ENCODE data around the gene HIVEP1. TPM values are rescaled to one million over a fixed set of nuclear protein-coding genes. Genes with fewer than 3 reads are reported as not detected.

Gene HIVEP1
- total RNA-seq, 1 experiment from 2014 or later, result 24.3 TPM

- TF ChIP-seq, protein P1, sequence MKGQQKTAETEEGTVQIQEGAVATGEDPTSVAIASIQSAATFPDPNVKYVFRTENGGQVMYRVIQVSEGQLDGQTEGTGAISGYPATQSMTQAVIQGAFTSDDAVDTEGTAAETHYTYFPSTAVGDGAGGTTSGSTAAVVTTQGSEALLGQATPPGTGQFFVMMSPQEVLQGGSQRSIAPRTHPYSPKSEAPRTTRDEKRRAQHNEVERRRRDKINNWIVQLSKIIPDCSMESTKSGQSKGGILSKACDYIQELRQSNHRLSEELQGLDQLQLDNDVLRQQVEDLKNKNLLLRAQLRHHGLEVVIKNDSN (CRISPR knock-in tag; IDR thresholded peaks at IDR 0.05), result no peak
- no peak for TF ChIP-seq TCF7 (CRISPR knock-in tag; IDR thresholded peaks at IDR 0.05; ENCODE audit: low read depth)
- TF ChIP-seq GTF2I (CRISPR knock-in tag; conservative IDR thresholded peaks at IDR 0.05), result no peak
- no peak for TF ChIP-seq GABPB1 (CRISPR knock-in tag; IDR thresholded peaks at IDR 0.05)
- TF ChIP-seq JUN (CRISPR knock-in tag; IDR thresholded peaks at IDR 0.05), result no peak
- TF ChIP-seq EMX1 (CRISPR knock-in tag; IDR thresholded peaks at IDR 0.05), result no peak
- no peak for TF ChIP-seq NR2C2 (CRISPR knock-in tag; IDR thresholded peaks at IDR 0.05)
- TF ChIP-seq RELA (CRISPR knock-in tag; IDR thresholded peaks at IDR 0.05; ENCODE audit: borderline replicate concordance), result no peak
- TF ChIP-seq, protein P2, sequence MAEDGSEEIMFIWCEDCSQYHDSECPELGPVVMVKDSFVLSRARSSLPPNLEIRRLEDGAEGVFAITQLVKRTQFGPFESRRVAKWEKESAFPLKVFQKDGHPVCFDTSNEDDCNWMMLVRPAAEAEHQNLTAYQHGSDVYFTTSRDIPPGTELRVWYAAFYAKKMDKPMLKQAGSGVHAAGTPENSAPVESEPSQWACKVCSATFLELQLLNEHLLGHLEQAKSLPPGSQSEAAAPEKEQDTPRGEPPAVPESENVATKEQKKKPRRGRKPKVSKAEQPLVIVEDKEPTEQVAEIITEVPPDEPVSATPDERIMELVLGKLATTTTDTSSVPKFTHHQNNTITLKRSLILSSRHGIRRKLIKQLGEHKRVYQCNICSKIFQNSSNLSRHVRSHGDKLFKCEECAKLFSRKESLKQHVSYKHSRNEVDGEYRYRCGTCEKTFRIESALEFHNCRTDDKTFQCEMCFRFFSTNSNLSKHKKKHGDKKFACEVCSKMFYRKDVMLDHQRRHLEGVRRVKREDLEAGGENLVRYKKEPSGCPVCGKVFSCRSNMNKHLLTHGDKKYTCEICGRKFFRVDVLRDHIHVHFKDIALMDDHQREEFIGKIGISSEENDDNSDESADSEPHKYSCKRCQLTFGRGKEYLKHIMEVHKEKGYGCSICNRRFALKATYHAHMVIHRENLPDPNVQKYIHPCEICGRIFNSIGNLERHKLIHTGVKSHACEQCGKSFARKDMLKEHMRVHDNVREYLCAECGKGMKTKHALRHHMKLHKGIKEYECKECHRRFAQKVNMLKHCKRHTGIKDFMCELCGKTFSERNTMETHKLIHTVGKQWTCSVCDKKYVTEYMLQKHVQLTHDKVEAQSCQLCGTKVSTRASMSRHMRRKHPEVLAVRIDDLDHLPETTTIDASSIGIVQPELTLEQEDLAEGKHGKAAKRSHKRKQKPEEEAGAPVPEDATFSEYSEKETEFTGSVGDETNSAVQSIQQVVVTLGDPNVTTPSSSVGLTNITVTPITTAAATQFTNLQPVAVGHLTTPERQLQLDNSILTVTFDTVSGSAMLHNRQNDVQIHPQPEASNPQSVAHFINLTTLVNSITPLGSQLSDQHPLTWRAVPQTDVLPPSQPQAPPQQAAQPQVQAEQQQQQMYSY (CRISPR knock-in tag; IDR thresholded peaks at IDR 0.05), result peak; percentile 91
- no peak for TF ChIP-seq ATF2 (CRISPR knock-in tag; IDR thresholded peaks at IDR 0.05; ENCODE audit: borderline replicate concordance, low read depth)
- TF ChIP-seq STAT6 (CRISPR knock-in tag; conservative IDR thresholded peaks at IDR 0.05; ENCODE audit: low read depth), result no peak
- TF ChIP-seq SMAD4 (CRISPR knock-in tag; IDR thresholded peaks at IDR 0.05), result no peak
- TF ChIP-seq NFATC4 (CRISPR knock-in tag; IDR thresholded peaks at IDR 0.05), result no peak
- TF ChIP-seq CDX4 (CRISPR knock-in tag; IDR thresholded peaks at IDR 0.05; ENCODE audit: borderline replicate concordance), result no peak
- TF ChIP-seq, protein P3, sequence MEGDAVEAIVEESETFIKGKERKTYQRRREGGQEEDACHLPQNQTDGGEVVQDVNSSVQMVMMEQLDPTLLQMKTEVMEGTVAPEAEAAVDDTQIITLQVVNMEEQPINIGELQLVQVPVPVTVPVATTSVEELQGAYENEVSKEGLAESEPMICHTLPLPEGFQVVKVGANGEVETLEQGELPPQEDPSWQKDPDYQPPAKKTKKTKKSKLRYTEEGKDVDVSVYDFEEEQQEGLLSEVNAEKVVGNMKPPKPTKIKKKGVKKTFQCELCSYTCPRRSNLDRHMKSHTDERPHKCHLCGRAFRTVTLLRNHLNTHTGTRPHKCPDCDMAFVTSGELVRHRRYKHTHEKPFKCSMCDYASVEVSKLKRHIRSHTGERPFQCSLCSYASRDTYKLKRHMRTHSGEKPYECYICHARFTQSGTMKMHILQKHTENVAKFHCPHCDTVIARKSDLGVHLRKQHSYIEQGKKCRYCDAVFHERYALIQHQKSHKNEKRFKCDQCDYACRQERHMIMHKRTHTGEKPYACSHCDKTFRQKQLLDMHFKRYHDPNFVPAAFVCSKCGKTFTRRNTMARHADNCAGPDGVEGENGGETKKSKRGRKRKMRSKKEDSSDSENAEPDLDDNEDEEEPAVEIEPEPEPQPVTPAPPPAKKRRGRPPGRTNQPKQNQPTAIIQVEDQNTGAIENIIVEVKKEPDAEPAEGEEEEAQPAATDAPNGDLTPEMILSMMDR (IDR thresholded peaks at IDR 0.05), result no peak
- TF ChIP-seq CREB1 (CRISPR knock-in tag; IDR thresholded peaks at IDR 0.05), result no peak
Measured at GRCh38 chr6:12012558-12013306, 620 bp downstream of the HIVEP1 start (continued).

All from WTC11 (cell line).